GM12872 (cell line): ENCODE measurements around the gene NFE2L2.

ENCODE experiments used
- CTCF ChIP-seq: IDR thresholded peaks from 3 replicates; pipeline ENCODE4 v1.5.1; 2011; ENCODE audit warnings: low read depth, mild to moderate bottlenecking, low read length, moderate library complexity; ENCODE audit not compliant: insufficient read depth

NFE2L2 gene

GRCh38 chr2:177275040-177275742, 10.7 kb upstream of the NFE2L2 start:
- no peak for TF ChIP-seq CTCF

DNA sequence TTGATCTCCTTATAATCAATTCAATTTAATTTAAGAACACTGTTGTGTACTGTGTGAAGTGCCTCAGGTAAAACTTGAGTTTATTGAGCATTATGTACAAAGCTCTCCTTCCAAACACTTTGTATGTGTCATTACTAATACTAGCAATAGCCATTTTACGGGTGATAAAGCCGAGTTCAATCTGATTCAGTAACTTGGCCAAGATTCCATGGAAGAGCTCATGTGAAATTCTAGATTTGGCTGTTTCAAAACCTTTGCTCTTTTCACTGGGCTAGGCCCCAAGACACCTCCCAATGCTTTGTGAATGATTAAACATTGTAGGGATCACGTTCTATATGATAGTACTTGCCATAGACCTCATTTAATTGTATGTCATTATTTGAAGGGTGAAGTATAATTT, 8.9 kb upstream of the NFE2L2 start:
- no peak for TF ChIP-seq CTCF

DNA sequence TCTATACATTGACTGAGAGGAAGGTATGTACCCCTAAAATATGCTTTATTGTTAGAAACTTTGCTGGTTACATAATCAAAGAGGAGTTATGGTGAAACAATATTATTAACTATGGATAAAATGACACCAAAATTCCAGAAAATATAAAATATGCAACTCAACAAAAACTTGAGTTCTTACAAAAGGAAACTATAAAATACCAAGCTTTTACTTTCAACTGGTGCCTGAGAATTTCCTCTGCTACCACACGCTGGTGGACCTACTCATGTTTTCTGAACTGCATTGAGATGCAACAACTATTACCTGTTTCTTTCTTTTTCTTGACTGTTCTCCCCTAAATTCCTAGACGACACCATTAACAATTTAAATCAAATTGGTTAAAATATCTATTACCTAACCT, 8.2 kb upstream of the NFE2L2 start:
- TF ChIP-seq CTCF: no peak

GRCh38 chr2:177271981-177272666, 7.6 kb upstream of the NFE2L2 start:
- no peak for TF ChIP-seq CTCF

GRCh38 chr2:177270531-177270930, 6.0 kb upstream of the NFE2L2 start:
- TF ChIP-seq CTCF: no peak

DNA sequence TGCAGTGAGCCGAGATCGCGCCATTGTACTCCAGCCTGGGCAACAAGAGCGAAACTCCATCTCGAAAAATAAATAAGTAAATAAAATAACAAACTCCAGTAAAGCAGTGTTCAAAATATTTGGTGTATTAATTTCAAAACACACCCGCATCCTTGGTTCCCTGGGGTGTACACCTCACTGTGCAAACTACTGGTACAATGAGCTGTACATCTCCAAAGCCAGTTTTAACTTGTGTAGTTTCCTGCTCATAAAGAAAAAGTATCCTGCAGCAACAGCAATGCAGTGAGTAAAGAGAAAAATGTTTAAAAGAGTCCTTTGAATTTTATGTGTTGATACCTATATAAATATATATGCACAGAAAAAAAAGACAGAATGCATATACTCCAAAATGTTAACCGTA, 4.4 kb upstream of the NFE2L2 start:
- no peak for TF ChIP-seq CTCF

DNA sequence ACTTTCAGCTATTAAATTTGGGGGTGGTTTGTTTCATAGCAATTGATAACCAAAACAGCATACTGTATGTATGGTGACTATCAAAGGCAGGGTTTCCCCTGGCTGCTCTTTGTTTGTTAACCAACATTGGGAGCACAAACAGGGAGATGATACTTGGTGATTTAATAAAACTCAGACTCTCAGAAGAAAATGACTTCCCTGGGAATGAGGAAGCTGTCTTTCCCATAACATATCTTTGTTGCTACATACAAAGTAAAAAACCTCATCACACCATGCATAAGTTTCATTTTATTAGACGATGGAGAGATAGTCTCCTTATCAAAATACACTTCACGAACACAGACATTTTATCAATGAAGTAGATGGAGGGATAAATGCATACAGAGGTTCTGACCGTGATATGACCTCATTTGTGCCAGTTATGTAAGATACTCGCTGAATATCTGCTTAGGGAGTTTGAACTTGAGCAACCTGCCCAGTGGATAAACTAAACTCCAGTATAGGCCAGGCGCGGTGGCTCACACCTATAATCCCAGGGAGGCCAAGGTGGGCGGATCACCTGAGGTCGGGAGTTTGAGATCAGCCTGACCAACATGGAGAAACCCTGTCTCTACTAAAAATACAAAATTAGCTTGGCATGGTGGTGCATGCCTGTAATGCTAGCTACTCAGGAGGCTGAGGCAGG, 3.8 kb upstream of the NFE2L2 start:
- no peak for TF ChIP-seq CTCF
